RWPE2 (cell line): ENCODE results near the gene SHC4.

Experiments used
- ATAC-seq: fragments of 200-7000 bp; cut with Tn5 transposase; 3 replicates; pipeline ENCODE4 v1.9.1; 2021; ENCODE audit warnings: low read depth
- DNase-seq: peaks from one replicate; pipeline ENCODE4 v3.0.0-alpha.2; 2020; ENCODE audit warnings: low spot score
- H3K27ac ChIP-seq: fragments of 450-650 bp; 2 replicates; pipeline ENCODE4 v1.5.1; 2017; ENCODE audit warnings: mild to moderate bottlenecking; ENCODE audit not compliant: poor library complexity, severe bottlenecking
- H3K27me3 ChIP-seq: fragments of 250-450 bp; sonication (Bioruptor Pico); 2 replicates; pipeline ENCODE4 v1.5.1; 2021; ENCODE audit warnings: mild to moderate bottlenecking, moderate library complexity; ENCODE audit not compliant: insufficient read depth, poor library complexity, severe bottlenecking
- H3K36me3 ChIP-seq: fragments of 250-450 bp; sonication (Bioruptor Pico); 2 replicates; pipeline ENCODE4 v1.5.1; 2020; ENCODE audit warnings: low read depth, mild to moderate bottlenecking, moderate library complexity
- H3K4me1 ChIP-seq: fragments of 250-450 bp; sonication (Bioruptor Pico); 2 replicates; pipeline ENCODE4 v1.5.1; 2021; ENCODE audit warnings: mild to moderate bottlenecking, moderate library complexity; ENCODE audit not compliant: insufficient read depth, poor library complexity, severe bottlenecking
- H3K4me3 ChIP-seq: fragments of 250-450 bp; sonication (Bioruptor Pico); 2 replicates; pipeline ENCODE4 v1.5.1; 2021; ENCODE audit warnings: mild to moderate bottlenecking, moderate library complexity; ENCODE audit not compliant: severe bottlenecking
- H3K9me3 ChIP-seq: fragments of 250-450 bp; sonication (Bioruptor Pico); 2 replicates; pipeline ENCODE4 v1.5.1; 2021; ENCODE audit warnings: mild to moderate bottlenecking, moderate library complexity; ENCODE audit not compliant: severe bottlenecking
- TF ChIP-seq, protein P1 (sequence below): fragments of 450-650 bp; IDR thresholded peaks from one replicate; pipeline ENCODE4 v1.5.1; 2017; ENCODE audit warnings: mild to moderate bottlenecking, moderate library complexity; ENCODE audit not compliant: poor library complexity, severe bottlenecking

The SHC4 gene

DNA sequence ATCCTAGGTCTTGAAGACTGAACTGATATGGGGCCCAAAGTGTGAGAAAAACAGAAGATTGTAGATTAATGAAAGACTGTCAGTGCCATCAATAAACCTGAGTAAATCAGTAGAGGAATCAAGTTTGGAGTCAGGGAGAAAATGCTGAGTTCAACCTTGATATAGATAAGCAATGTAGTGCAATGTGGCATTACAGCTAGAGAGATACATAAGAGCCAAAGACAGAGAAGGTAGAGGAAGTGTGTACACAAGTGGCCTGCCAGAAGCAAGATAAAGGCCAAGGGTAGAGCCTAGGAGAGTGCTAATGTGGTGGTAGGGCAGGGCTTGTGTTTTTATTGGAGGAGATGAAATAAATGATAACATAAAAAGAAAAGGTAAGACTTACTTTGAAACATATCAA is 111.8 kb downstream of the SHC4 start:
- DNase-seq (no peak), ATAC-seq (no peak)
- H3K36me3 ChIP-seq: no peaks in the 10 kb centered on the region
- no peaks in the 10 kb centered on the region for H3K27me3 ChIP-seq
- H3K9me3 ChIP-seq: no peaks in the 10 kb centered on the region
- TF ChIP-seq, protein P1, sequence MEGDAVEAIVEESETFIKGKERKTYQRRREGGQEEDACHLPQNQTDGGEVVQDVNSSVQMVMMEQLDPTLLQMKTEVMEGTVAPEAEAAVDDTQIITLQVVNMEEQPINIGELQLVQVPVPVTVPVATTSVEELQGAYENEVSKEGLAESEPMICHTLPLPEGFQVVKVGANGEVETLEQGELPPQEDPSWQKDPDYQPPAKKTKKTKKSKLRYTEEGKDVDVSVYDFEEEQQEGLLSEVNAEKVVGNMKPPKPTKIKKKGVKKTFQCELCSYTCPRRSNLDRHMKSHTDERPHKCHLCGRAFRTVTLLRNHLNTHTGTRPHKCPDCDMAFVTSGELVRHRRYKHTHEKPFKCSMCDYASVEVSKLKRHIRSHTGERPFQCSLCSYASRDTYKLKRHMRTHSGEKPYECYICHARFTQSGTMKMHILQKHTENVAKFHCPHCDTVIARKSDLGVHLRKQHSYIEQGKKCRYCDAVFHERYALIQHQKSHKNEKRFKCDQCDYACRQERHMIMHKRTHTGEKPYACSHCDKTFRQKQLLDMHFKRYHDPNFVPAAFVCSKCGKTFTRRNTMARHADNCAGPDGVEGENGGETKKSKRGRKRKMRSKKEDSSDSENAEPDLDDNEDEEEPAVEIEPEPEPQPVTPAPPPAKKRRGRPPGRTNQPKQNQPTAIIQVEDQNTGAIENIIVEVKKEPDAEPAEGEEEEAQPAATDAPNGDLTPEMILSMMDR: no peak
- H3K4me3 ChIP-seq: no peak overlapping the region
- H3K27ac ChIP-seq: no peak overlapping the region
- no peaks in the 10 kb centered on the region for H3K4me1 ChIP-seq

DNA sequence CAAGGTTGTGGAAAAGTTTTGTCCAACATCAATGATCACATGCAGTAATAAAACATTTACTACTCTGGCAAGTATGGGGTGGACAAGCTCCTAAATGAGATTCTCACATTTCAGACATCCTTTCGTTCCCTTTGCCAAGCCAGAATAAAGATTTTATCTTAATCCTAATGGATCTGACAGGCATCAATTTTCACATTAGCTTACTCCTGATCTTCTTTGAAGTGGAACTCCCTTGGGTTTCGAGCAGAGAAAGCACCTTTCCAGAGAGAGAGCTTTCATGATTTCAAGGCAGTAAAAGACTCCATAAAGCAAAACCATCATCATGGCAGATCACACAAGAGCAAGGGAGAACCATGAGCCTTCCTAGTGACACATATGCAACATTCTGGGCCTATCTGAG is 113.1 kb downstream of the SHC4 start:
- Histone ChIP-seq H3K9me3 (no peaks in the 10 kb centered on the region), H3K27ac (no peak overlapping the region), H3K4me1 (no peaks in the 10 kb centered on the region), H3K36me3 (no peaks in the 10 kb centered on the region), H3K27me3 (no peaks in the 10 kb centered on the region), H3K4me3 (no peak overlapping the region)
- no peak for ATAC-seq
- TF ChIP-seq, protein P1: no peak
- DNase-seq: no peak

DNA sequence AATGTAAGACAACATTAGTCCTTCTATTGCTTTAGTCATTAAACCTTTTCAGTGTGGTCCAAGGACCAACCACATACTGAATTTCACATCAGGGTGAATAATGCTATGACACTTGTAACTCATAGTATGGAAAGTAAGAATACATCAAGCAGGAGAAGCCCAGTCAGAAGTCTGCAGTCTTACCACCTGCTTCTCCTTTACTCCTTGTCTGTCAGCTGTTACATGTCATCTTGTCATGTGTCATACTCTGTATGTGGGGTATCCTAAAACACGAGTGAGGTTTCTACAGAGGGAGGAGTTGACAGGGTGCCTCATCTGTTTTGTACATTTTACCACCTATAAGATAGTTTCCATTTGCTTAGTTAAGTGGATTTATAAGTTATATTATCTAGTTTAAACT is 118.6 kb downstream of the SHC4 start:
- TF ChIP-seq, protein P1: no peak

DNA sequence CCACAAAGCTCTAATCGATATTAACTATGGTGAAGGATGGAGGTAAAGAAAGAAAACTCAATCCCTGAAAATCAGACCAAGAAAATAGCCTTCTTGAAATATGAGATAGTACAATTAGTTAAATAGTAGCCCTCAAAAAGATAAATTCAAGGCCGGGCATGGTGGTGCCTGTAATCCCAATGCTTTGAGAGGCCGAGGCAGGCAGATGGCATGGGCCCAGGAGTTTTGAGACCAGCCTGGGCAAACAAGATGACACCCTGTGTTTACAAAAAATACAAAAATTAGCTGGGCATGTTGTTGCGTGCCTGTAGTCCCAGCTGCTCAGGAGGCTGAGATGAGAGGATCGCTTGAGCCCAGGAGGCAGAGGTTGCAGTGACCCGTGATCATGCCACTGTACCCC is 121.2 kb downstream of the SHC4 start:
- Histone ChIP-seq H3K9me3 (no peaks in the 10 kb centered on the region), H3K36me3 (no peaks in the 10 kb centered on the region), H3K4me3 (no peak overlapping the region), H3K27me3 (no peaks in the 10 kb centered on the region), H3K27ac (no peak overlapping the region), H3K4me1 (no peaks in the 10 kb centered on the region)
- TF ChIP-seq, protein P1: no peak
- ATAC-seq (no peak), DNase-seq (no peak)

More for the DNA sequence above, 118.6 kb downstream of the SHC4 start:
- no peak for DNase-seq
- H3K9me3 ChIP-seq: no peaks in the 10 kb centered on the region
- ATAC-seq: no peak
- H3K4me3 ChIP-seq: no peak overlapping the region
- no peaks in the 10 kb centered on the region for H3K4me1 ChIP-seq
- no peaks in the 10 kb centered on the region for H3K27me3 ChIP-seq
- H3K27ac ChIP-seq: no peak overlapping the region
- no peaks in the 10 kb centered on the region for H3K36me3 ChIP-seq

DNA sequence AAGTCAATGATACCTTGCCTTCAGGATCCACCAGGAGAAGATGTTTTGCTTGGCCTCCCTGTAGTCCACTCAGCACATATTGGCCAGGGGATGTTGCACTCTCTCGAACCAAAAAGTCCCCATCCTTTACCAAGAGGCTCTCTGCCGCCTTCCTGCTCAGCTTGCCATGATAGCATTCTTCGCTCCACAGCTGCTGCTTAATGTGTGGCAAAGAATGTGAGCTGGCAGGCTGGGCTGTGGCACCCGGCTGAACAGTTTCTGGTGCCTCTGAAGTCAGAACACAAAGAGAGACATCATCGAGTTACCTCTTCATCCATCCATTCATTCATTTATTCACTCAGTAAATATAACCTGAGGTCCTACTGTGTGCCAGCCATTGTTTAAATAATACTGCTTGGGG is 129.0 kb downstream of the SHC4 start:
- H3K9me3 ChIP-seq: no peaks in the 10 kb centered on the region
- ATAC-seq (no peak), DNase-seq (no peak)
- H3K27me3 ChIP-seq: no peaks in the 10 kb centered on the region
- H3K27ac ChIP-seq: no peak overlapping the region
- H3K4me1 ChIP-seq: no peaks in the 10 kb centered on the region
- H3K36me3 ChIP-seq: no peaks in the 10 kb centered on the region
- no peak overlapping the region for H3K4me3 ChIP-seq
- TF ChIP-seq, protein P1: no peak
